MCF 10A (cell line): ENCODE results near the gene METTL26. TPM values are rescaled to one million over a fixed set of nuclear protein-coding genes. Genes with fewer than 3 reads are reported as not detected.

Experiments used
- BruUV-seq: library from RNA; stranded (reverse); fragments of 400-500 nt; replicated peaks from 2 replicates; lab custom pipeline; 2021; lab: Mats Ljungman, UMichigan
- CTCF ChIA-PET: fragments of 300-600 bp; sonication (Branson Sonifier 250); formaldehyde crosslinking; extraction: SDS; loops from one replicate; lab custom pipeline; 2021; ENCODE audit warnings: antibody characterized with exemption, inconsistent platforms; lab: Yijun Ruan, JAX
- POLR2A ChIA-PET: fragments of 300-600, 350-650 bp; sonication (Branson Sonifier 250); formaldehyde crosslinking; extraction: SDS; loops from one replicate; lab custom pipeline; 2020; ENCODE audit warnings: antibody characterized with exemption, inconsistent platforms; lab: Yijun Ruan, JAX
- DNase-seq: peaks from one replicate; pipeline ENCODE4 v3.0.0-alpha.2; 2018; ENCODE audit not compliant: unreplicated experiment
- H3K27ac Mint-ChIP-seq: one replicate; pipeline ENCODE4 v1.8.0; 2022; ENCODE audit warnings: mild to moderate bottlenecking, low read depth, mixed read lengths; ENCODE audit not compliant: unreplicated experiment
- H3K27me3 Mint-ChIP-seq: one replicate; pipeline ENCODE4 v1.8.0; 2022; ENCODE audit warnings: mixed read lengths; ENCODE audit not compliant: insufficient read depth, unreplicated experiment
- H3K36me3 Mint-ChIP-seq: one replicate; pipeline ENCODE4 v1.8.0; 2022; ENCODE audit warnings: mild to moderate bottlenecking, moderate library complexity, mixed read lengths; ENCODE audit not compliant: insufficient read depth, unreplicated experiment
- H3K4me1 Mint-ChIP-seq: one replicate; pipeline ENCODE4 v1.8.0; 2022; ENCODE audit warnings: mixed read lengths; ENCODE audit not compliant: insufficient read depth, unreplicated experiment
- H3K4me3 Mint-ChIP-seq: one replicate; pipeline ENCODE4 v1.8.0; 2022; ENCODE audit warnings: mild to moderate bottlenecking, moderate library complexity, mixed read lengths; ENCODE audit not compliant: unreplicated experiment
- H3K9me3 Mint-ChIP-seq: one replicate; pipeline ENCODE4 v1.8.0; 2022; ENCODE audit warnings: mixed read lengths; ENCODE audit not compliant: unreplicated experiment
- CTCF ChIP-seq: fragments of 200-600 bp; IDR thresholded peaks from one replicate; pipeline ENCODE4 v1.8.0; 2022; ENCODE audit warnings: antibody characterized with exemption, mild to moderate bottlenecking; ENCODE audit not compliant: unreplicated experiment
- intact Hi-C: fragments of 100-400 bp; cut with micrococcal nuclease; formaldehyde crosslinking; loops from 2 replicates; pipeline ENCODE4 v1.14.1; 2022
- total RNA-seq: library from RNA; stranded (reverse); gene quantifications from 2 replicates; pipeline ENCODE4 v1.2.3, GENCODE V29; 2022

METTL26 gene
- total RNA-seq, 1 experiment from 2014 or later: 106 TPM

GRCh38 chr16:586047-586644, 50.0 kb downstream of the METTL26 start:
- no peak for TF ChIP-seq CTCF
- Mint-ChIP-seq H3K27ac (no peak overlapping the region), H3K4me3 (no peak overlapping the region), H3K27me3 (no peaks in the 10 kb centered on the region), H3K36me3 (peaks cover 38% of the 10 kb centered on the region), H3K4me1 (peaks cover 8% of the 10 kb centered on the region), H3K9me3 (no peaks in the 10 kb centered on the region)
- DNase-seq: no peak
- intact Hi-C loops: loop anchor here (5.0 kb wide), 1 partner anchor 194 kb away; no protein-coding TSS in a partner anchor
- POLR2A ChIA-PET: interaction anchor here (0.7 to 3.9 kb wide), 8 partner anchors 9 to 126 kb away, joined by 3 to 23 read pairs (median 6); partner anchors contain the start of genes METTL26, PIGQ and STUB1
- CTCF ChIA-PET: interaction anchor here (1.0 kb wide), 1 partner anchor 11 kb away, joined by 4 read pairs; no protein-coding TSS in a partner anchor
- no TSS peak for BruUV-seq

- no peaks in the 10 kb centered on the region for H3K9me3 Mint-ChIP-seq
- POLR2A ChIA-PET: interaction anchor here (0.6 to 1.5 kb wide), 5 partner anchors 9 to 57 kb away, joined by 3 to 6 read pairs (median 4); no protein-coding TSS in a partner anchor
- H3K36me3 Mint-ChIP-seq: peaks cover 30% of the 10 kb centered on the region
- DNase-seq: no peak
- intact Hi-C loops: loop anchor here (5.0 kb wide), 1 partner anchor 193 kb away; no protein-coding TSS in a partner anchor
- no peak overlapping the region for H3K27ac Mint-ChIP-seq
- CTCF ChIA-PET: interaction anchor here (1.0 kb wide), 1 partner anchor 10 kb away, joined by 4 read pairs; no protein-coding TSS in a partner anchor
- no TSS peak for BruUV-seq
- peaks cover under 1% of the 10 kb centered on the region for H3K4me1 Mint-ChIP-seq
- H3K27me3 Mint-ChIP-seq: no peaks in the 10 kb centered on the region
- H3K4me3 Mint-ChIP-seq: no peak overlapping the region
- no peak for TF ChIP-seq CTCF
Observed at GRCh38 chr16:585351-585750, 50.8 kb downstream of the METTL26 start.

Other genes starting within 250 kb of the METTL26 start
- 71.9 and 76.8 TPM in 2 replicates for gene NME4, start 239.1 kb downstream of the METTL26 start, total RNA-seq
- 29.0 and 37.2 TPM in 2 replicates for gene DECR2, start 234.4 kb downstream of the METTL26 start, total RNA-seq
- 37.5 and 40.6 TPM in 2 replicates for gene RAB11FIP3, start 210.7 kb downstream of the METTL26 start, total RNA-seq
- 68.2 and 81.1 TPM in 2 replicates for gene CAPN15, start 108.6 kb downstream of the METTL26 start, total RNA-seq
- gene PRR35, start 75.9 kb downstream of the METTL26 start, total RNA-seq: not detected in 2 replicates
- not detected in 2 replicates for gene NHLRC4, start 69.3 kb downstream of the METTL26 start, total RNA-seq
- 45.6 and 47.4 TPM in 2 replicates for gene PIGQ, start 66.3 kb downstream of the METTL26 start, total RNA-seq
- 17.1 and 17.7 TPM in 2 replicates for gene RAB40C, start 46.2 kb downstream of the METTL26 start, total RNA-seq
- gene WFIKKN1, start 5.3 kb downstream of the METTL26 start, total RNA-seq: 0.14 and 0.17 TPM in 2 replicates
- 43.6 and 44.6 TPM in 2 replicates for gene MCRIP2, start 5.5 kb upstream of the METTL26 start, total RNA-seq
- 40.4 and 47.9 TPM in 2 replicates for gene WDR90, start 13.1 kb upstream of the METTL26 start, total RNA-seq
- 110 and 118 TPM in 2 replicates for gene RHOT2, start 31.8 kb upstream of the METTL26 start, total RNA-seq
- gene RHBDL1, start 39.4 kb upstream of the METTL26 start, total RNA-seq: 3.0 and 4.5 TPM in 2 replicates
- 99.3 and 124 TPM in 2 replicates for gene STUB1, start 44.1 kb upstream of the METTL26 start, total RNA-seq
- 23.6 and 33.4 TPM in 2 replicates for gene JMJD8, start 48.0 kb upstream of the METTL26 start, total RNA-seq
- 12.2 and 13.9 TPM in 2 replicates for gene WDR24, start 54.1 kb upstream of the METTL26 start, total RNA-seq
- 40.5 and 48.2 TPM in 2 replicates for gene FBXL16, start 69.5 kb upstream of the METTL26 start, total RNA-seq
- 56.3 and 69.5 TPM in 2 replicates for gene METRN, start 78.8 kb upstream of the METTL26 start, total RNA-seq
- 54.7 and 55.8 TPM in 2 replicates for gene ANTKMT, start 84.8 kb upstream of the METTL26 start, total RNA-seq
- 4.6 and 6.0 TPM in 2 replicates for gene CCDC78, start 90.1 kb upstream of the METTL26 start, total RNA-seq
- gene HAGHL, start 90.8 kb upstream of the METTL26 start, total RNA-seq: 20.1 and 24.5 TPM in 2 replicates
- 28.5 and 31.1 TPM in 2 replicates for gene CIAO3, start 104.7 kb upstream of the METTL26 start, total RNA-seq
- 18.1 and 25.2 TPM in 2 replicates for gene MSLN, start 124.4 kb upstream of the METTL26 start, total RNA-seq
- gene RPUSD1, start 152.1 kb upstream of the METTL26 start, total RNA-seq: 19.8 and 24.9 TPM in 2 replicates
- gene CHTF18, start 152.3 kb upstream of the METTL26 start, total RNA-seq: 22.7 and 30.9 TPM in 2 replicates
- not detected in 2 replicates for gene GNG13, start 164.4 kb upstream of the METTL26 start, total RNA-seq